ENCODE results near the gene MCRIP2. TPM values are rescaled to one million over a fixed set of nuclear protein-coding genes. Genes with fewer than 3 reads are reported as not detected.
A peak's percentile ranks its signal among the peaks of the same experiment; 100 is the strongest.

MCRIP2 gene
- total and polyA plus RNA-seq, 5 donors from 2014 or later, result 10.5 to 23.1 (median 18.2) TPM

GRCh38 chr16:667780-668518 lies 26.3 kb downstream of the MCRIP2 start, which contains the start of gene RHOT2:
Gene RHOT2, plus strand, starts transcription at chr16:668132. Its CDS starts 68 bp downstream, at chr16:668200.
- H3K27me3 Mint-ChIP-seq, result no peaks in the 10 kb centered on the region
- Histone ChIP-seq H3K27me3 (ENCODE audit: control insufficient read depth, insufficient read depth, low read length) (no peaks in the 10 kb centered on the region), H3K36me3 (ENCODE audit: control insufficient read depth, insufficient read depth, low read length) (peaks cover 16% of the 10 kb centered on the region), H3K9me3 (ENCODE audit: control insufficient read depth in 2 of 2, low read length in 2 of 2) (no peaks in the 10 kb centered on the region), H3K4me3 (ENCODE audit: low read depth, low read length) (peak within 1 kb of the TSS; percentile 64), H3K4me1 (ENCODE audit: control insufficient read depth, insufficient read depth, low read length, poor library complexity, severe bottlenecking) (peaks cover 25% of the 10 kb centered on the region), H3K27ac (ENCODE audit: insufficient read depth, low read length, poor library complexity, severe bottlenecking) (peak within 1 kb of the TSS; percentile 75)
- no peaks in the 10 kb centered on the region for H3K36me3 Mint-ChIP-seq
- DNase-seq, result peak; percentile 86 to 96 (median 93)
- peak within 1 kb of the TSS; percentile 74 to 87 (median 79) for H3K27ac Mint-ChIP-seq
- peak; percentile 96 to 98 for ATAC-seq (ENCODE audit: low read depth in 2 of 2)
- peaks cover 0 to 14% (median 2%) of the 10 kb centered on the region in 4 donors for H3K4me1 Mint-ChIP-seq
- H3K4me3 Mint-ChIP-seq, result peak within 1 kb of the TSS; percentile 78 to 91 (median 84)
- H3K9me3 Mint-ChIP-seq, result no peaks in the 10 kb centered on the region

- Mint-ChIP-seq H3K4me3 (peak overlapping the region in 3 of 4 donors; percentile 75 to 91 (median 78)), H3K9me3 (no peaks in the 10 kb centered on the region), H3K27me3 (no peaks in the 10 kb centered on the region), H3K27ac (peak overlapping the region in 1 of 3 donors; percentile 67), H3K36me3 (no peaks in the 10 kb centered on the region), H3K4me1 (peaks cover 0 to 12% (median 2%) of the 10 kb centered on the region in 4 donors)
- Histone ChIP-seq H3K4me3 (ENCODE audit: low read depth, low read length) (no peak overlapping the region), H3K9me3 (ENCODE audit: control insufficient read depth in 2 of 2, low read length in 2 of 2) (no peaks in the 10 kb centered on the region), H3K27ac (ENCODE audit: insufficient read depth, low read length, poor library complexity, severe bottlenecking) (peak overlapping the region; percentile 75), H3K36me3 (ENCODE audit: control insufficient read depth, insufficient read depth, low read length) (peaks cover 17% of the 10 kb centered on the region), H3K27me3 (ENCODE audit: control insufficient read depth, insufficient read depth, low read length) (no peaks in the 10 kb centered on the region), H3K4me1 (ENCODE audit: control insufficient read depth, insufficient read depth, low read length, poor library complexity, severe bottlenecking) (peaks cover 25% of the 10 kb centered on the region)
- DNase-seq (no peak), ATAC-seq (ENCODE audit: low read depth in 2 of 2) (no peak)
Observed at GRCh38 chr16:668519-669171, 27.0 kb downstream of the MCRIP2 start.

- Histone ChIP-seq H3K9me3 (ENCODE audit: control insufficient read depth in 2 of 2, low read length in 2 of 2) (no peaks in the 10 kb centered on the region), H3K27ac (ENCODE audit: insufficient read depth, low read length, poor library complexity, severe bottlenecking) (no peak overlapping the region), H3K4me1 (ENCODE audit: control insufficient read depth, insufficient read depth, low read length, poor library complexity, severe bottlenecking) (peaks cover 26% of the 10 kb centered on the region), H3K27me3 (ENCODE audit: control insufficient read depth, insufficient read depth, low read length) (no peaks in the 10 kb centered on the region), H3K36me3 (ENCODE audit: control insufficient read depth, insufficient read depth, low read length) (peaks cover 17% of the 10 kb centered on the region), H3K4me3 (ENCODE audit: low read depth, low read length) (no peak overlapping the region)
- ATAC-seq (ENCODE audit: low read depth in 2 of 2), result no peak
- Mint-ChIP-seq H3K9me3 (no peaks in the 10 kb centered on the region), H3K4me1 (peaks cover 0 to 13% (median 2%) of the 10 kb centered on the region in 4 donors), H3K27me3 (no peaks in the 10 kb centered on the region), H3K27ac (peak overlapping the region in 1 of 3 donors; percentile 65), H3K4me3 (peak overlapping the region; percentile 38 to 75 (median 60)), H3K36me3 (no peaks in the 10 kb centered on the region)
- DNase-seq, result no peak
Observed at GRCh38 chr16:669666-670065, 28.0 kb downstream of the MCRIP2 start.

GRCh38 chr16:670485-671352 lies 29.1 kb downstream of the MCRIP2 start:
- Histone ChIP-seq H3K4me3 (ENCODE audit: low read depth, low read length) (no peak overlapping the region), H3K27me3 (ENCODE audit: control insufficient read depth, insufficient read depth, low read length) (no peaks in the 10 kb centered on the region), H3K27ac (ENCODE audit: insufficient read depth, low read length, poor library complexity, severe bottlenecking) (no peak overlapping the region), H3K9me3 (ENCODE audit: control insufficient read depth in 2 of 2, low read length in 2 of 2) (no peaks in the 10 kb centered on the region), H3K36me3 (ENCODE audit: control insufficient read depth, insufficient read depth, low read length) (peaks cover 17% of the 10 kb centered on the region), H3K4me1 (ENCODE audit: control insufficient read depth, insufficient read depth, low read length, poor library complexity, severe bottlenecking) (peaks cover 36% of the 10 kb centered on the region)
- Mint-ChIP-seq H3K36me3 (no peaks in the 10 kb centered on the region), H3K27me3 (no peaks in the 10 kb centered on the region), H3K9me3 (no peaks in the 10 kb centered on the region), H3K4me1 (peaks cover 0 to 20% (median 2%) of the 10 kb centered on the region in 4 donors), H3K27ac (no peak overlapping the region), H3K4me3 (peak overlapping the region in 3 of 4 donors; percentile 66 to 71 (median 67))
- ATAC-seq (ENCODE audit: low read depth in 2 of 2) (no peak), DNase-seq (no peak)

GRCh38 chr16:671353-672131 lies 29.9 kb downstream of the MCRIP2 start:
- no peak overlapping the region for H3K27ac Mint-ChIP-seq
- Histone ChIP-seq H3K36me3 (ENCODE audit: control insufficient read depth, insufficient read depth, low read length) (peaks cover 17% of the 10 kb centered on the region), H3K27ac (ENCODE audit: insufficient read depth, low read length, poor library complexity, severe bottlenecking) (no peak overlapping the region), H3K9me3 (ENCODE audit: control insufficient read depth in 2 of 2, low read length in 2 of 2) (no peaks in the 10 kb centered on the region), H3K4me3 (ENCODE audit: low read depth, low read length) (no peak overlapping the region), H3K27me3 (ENCODE audit: control insufficient read depth, insufficient read depth, low read length) (no peaks in the 10 kb centered on the region), H3K4me1 (ENCODE audit: control insufficient read depth, insufficient read depth, low read length, poor library complexity, severe bottlenecking) (peaks cover 36% of the 10 kb centered on the region)
- H3K27me3 Mint-ChIP-seq, result no peaks in the 10 kb centered on the region
- H3K36me3 Mint-ChIP-seq, result no peaks in the 10 kb centered on the region
- no peaks in the 10 kb centered on the region for H3K9me3 Mint-ChIP-seq
- DNase-seq, result no peak
- no peak for ATAC-seq (ENCODE audit: low read depth in 2 of 2)
- H3K4me3 Mint-ChIP-seq, result peak overlapping the region in 3 of 4 donors; percentile 56 to 66 (median 61)
- H3K4me1 Mint-ChIP-seq, result peaks cover 0 to 20% (median 2%) of the 10 kb centered on the region in 4 donors

GRCh38 chr16:672371-672770 lies 30.7 kb downstream of the MCRIP2 start:
- no peak for ATAC-seq (ENCODE audit: low read depth in 2 of 2)
- Histone ChIP-seq H3K4me1 (ENCODE audit: control insufficient read depth, insufficient read depth, low read length, poor library complexity, severe bottlenecking) (peaks cover 29% of the 10 kb centered on the region), H3K27me3 (ENCODE audit: control insufficient read depth, insufficient read depth, low read length) (no peaks in the 10 kb centered on the region), H3K27ac (ENCODE audit: insufficient read depth, low read length, poor library complexity, severe bottlenecking) (no peak overlapping the region), H3K4me3 (ENCODE audit: low read depth, low read length) (no peak overlapping the region), H3K36me3 (ENCODE audit: control insufficient read depth, insufficient read depth, low read length) (peaks cover 17% of the 10 kb centered on the region), H3K9me3 (ENCODE audit: control insufficient read depth in 2 of 2, low read length in 2 of 2) (no peaks in the 10 kb centered on the region)
- Mint-ChIP-seq H3K4me3 (no peak overlapping the region), H3K36me3 (no peaks in the 10 kb centered on the region), H3K4me1 (peaks cover 0 to 26% (median 2%) of the 10 kb centered on the region in 4 donors), H3K27ac (no peak overlapping the region), H3K9me3 (no peaks in the 10 kb centered on the region), H3K27me3 (no peaks in the 10 kb centered on the region)
- no peak for DNase-seq

- Mint-ChIP-seq H3K4me1 (peaks cover 0 to 21% (median 0%) of the 10 kb centered on the region in 4 donors), H3K27ac (no peak overlapping the region), H3K27me3 (no peaks in the 10 kb centered on the region), H3K4me3 (peak overlapping the region in 2 of 4 donors; percentile 28 to 43), H3K36me3 (no peaks in the 10 kb centered on the region), H3K9me3 (no peaks in the 10 kb centered on the region)
- H3K27ac ChIP-seq (ENCODE audit: insufficient read depth, low read length, poor library complexity, severe bottlenecking), result no peak overlapping the region
- H3K4me3 ChIP-seq (ENCODE audit: low read depth, low read length), result no peak overlapping the region
- ATAC-seq (ENCODE audit: low read depth in 2 of 2), result no peak
- no peaks in the 10 kb centered on the region for H3K9me3 ChIP-seq (ENCODE audit: control insufficient read depth in 2 of 2, low read length in 2 of 2)
- peaks cover 24% of the 10 kb centered on the region for H3K4me1 ChIP-seq (ENCODE audit: control insufficient read depth, insufficient read depth, low read length, poor library complexity, severe bottlenecking)
- H3K27me3 ChIP-seq (ENCODE audit: control insufficient read depth, insufficient read depth, low read length), result no peaks in the 10 kb centered on the region
- H3K36me3 ChIP-seq (ENCODE audit: control insufficient read depth, insufficient read depth, low read length), result peaks cover 17% of the 10 kb centered on the region
- no peak for DNase-seq
Observed at GRCh38 chr16:672851-673250, 31.2 kb downstream of the MCRIP2 start.
